ENCODE data around the gene ZNF618.

ZNF618 gene

GRCh38 chr9:114026335-114026734 is 150.2 kb downstream of the ZNF618 start:
- Histone ChIP-seq H3K27me3 (replicated peaks) (no peaks in the 10 kb centered on the region), H3K27ac (no peak overlapping the region), H3K4me3 (ENCODE audit: low read depth, low read length) (no peak overlapping the region), H3K36me3 (replicated peaks) (peaks cover 19% of the 10 kb centered on the region)
- no peak for DNase-seq
- no peak for TF ChIP-seq CTCF (IDR thresholded peaks at IDR 0.05; ENCODE audit: low read depth, low read length, missing control alignments)
- in situ Hi-C loops (cut with HindIII; ENCODE audit: low pct_ligation_motif_present, low sequenced_read_pairs): no loop called here

- no peak for TF ChIP-seq CTCF (IDR thresholded peaks at IDR 0.05; ENCODE audit: low read depth, low read length, missing control alignments)
- DNase-seq: no peak
- no peak overlapping the region for H3K4me3 ChIP-seq (ENCODE audit: low read depth, low read length)
- in situ Hi-C loops (cut with HindIII; ENCODE audit: low pct_ligation_motif_present, low sequenced_read_pairs): no loop called here
- no peak overlapping the region for H3K27ac ChIP-seq
- H3K36me3 ChIP-seq (replicated peaks): peaks cover 22% of the 10 kb centered on the region
- H3K27me3 ChIP-seq (replicated peaks): no peaks in the 10 kb centered on the region
These were observed 151.2 kb downstream of the ZNF618 start for GRCh38 chr9:114027159-114027862.

- H3K36me3 ChIP-seq (replicated peaks): peaks cover 24% of the 10 kb centered on the region
These were observed 151.9 kb downstream of the ZNF618 start for GRCh38 chr9:114027863-114028465.

GRCh38 chr9:114028646-114029045 is 152.5 kb downstream of the ZNF618 start:
- Histone ChIP-seq H3K27me3 (replicated peaks) (no peaks in the 10 kb centered on the region), H3K4me3 (ENCODE audit: low read depth, low read length) (no peak overlapping the region), H3K27ac (no peak overlapping the region), H3K36me3 (replicated peaks) (peaks cover 31% of the 10 kb centered on the region)
- no peak for DNase-seq
- in situ Hi-C loops (cut with HindIII; ENCODE audit: low pct_ligation_motif_present, low sequenced_read_pairs): no loop called here
- no peak for TF ChIP-seq CTCF (IDR thresholded peaks at IDR 0.05; ENCODE audit: low read depth, low read length, missing control alignments)

More at GRCh38 chr9:114027863-114028465, 151.9 kb downstream of the ZNF618 start:
- TF ChIP-seq CTCF (IDR thresholded peaks at IDR 0.05; ENCODE audit: low read depth, low read length, missing control alignments): no peak
- DNase-seq: no peak
- no peak overlapping the region for H3K27ac ChIP-seq
- H3K27me3 ChIP-seq (replicated peaks): no peaks in the 10 kb centered on the region
- in situ Hi-C loops (cut with HindIII; ENCODE audit: low pct_ligation_motif_present, low sequenced_read_pairs): no loop called here
- no peak overlapping the region for H3K4me3 ChIP-seq (ENCODE audit: low read depth, low read length)

GRCh38 chr9:114029311-114030170 is 153.4 kb downstream of the ZNF618 start:
- peaks cover 35% of the 10 kb centered on the region for H3K36me3 ChIP-seq (replicated peaks)
- in situ Hi-C loops (cut with HindIII; ENCODE audit: low pct_ligation_motif_present, low sequenced_read_pairs): no loop called here
- no peak overlapping the region for H3K4me3 ChIP-seq (ENCODE audit: low read depth, low read length)
- TF ChIP-seq CTCF (IDR thresholded peaks at IDR 0.05; ENCODE audit: low read depth, low read length, missing control alignments): no peak
- H3K27ac ChIP-seq: no peak overlapping the region
- DNase-seq: no peak
- H3K27me3 ChIP-seq (replicated peaks): no peaks in the 10 kb centered on the region
